Neural crest cell (in vitro differentiated cells): ENCODE results near the gene LSM4. TPM values are rescaled to one million over a fixed set of nuclear protein-coding genes. Genes with fewer than 3 reads are reported as not detected.
A peak's percentile ranks its signal among the peaks of the same experiment; 100 is the strongest.

Experiments used
- DNase-seq: peaks from one replicate; pipeline ENCODE4 v3.0.0; 2021; ENCODE audit warnings: low read depth, mixed read lengths, low spot score
- H3K27ac Mint-ChIP-seq: one replicate; pipeline ENCODE4 v1.8.0; 2021; ENCODE audit warnings: mild to moderate bottlenecking, mixed read lengths; ENCODE audit not compliant: unreplicated experiment
- H3K27me3 Mint-ChIP-seq: 2 replicates; pipeline ENCODE4 v1.8.0; 2021; ENCODE audit warnings: low read depth, mild to moderate bottlenecking, mixed read lengths
- H3K36me3 Mint-ChIP-seq: 2 replicates; pipeline ENCODE4 v1.8.0; 2021; ENCODE audit warnings: low read depth, mild to moderate bottlenecking, mixed read lengths
- H3K4me1 Mint-ChIP-seq: 2 replicates; pipeline ENCODE4 v1.8.0; 2021; ENCODE audit warnings: mixed read lengths
- H3K4me3 Mint-ChIP-seq: one replicate; pipeline ENCODE4 v1.8.0; 2021; ENCODE audit warnings: mild to moderate bottlenecking, mixed read lengths
- H3K9me3 Mint-ChIP-seq: 2 replicates; pipeline ENCODE4 v1.8.0; 2021; ENCODE audit warnings: mixed read lengths
- CTCF ChIP-seq: fragments of 200-600 bp; sonication (generic); conservative IDR thresholded peaks from 2 replicates; pipeline ENCODE4 v1.5.0; 2021; ENCODE audit warnings: antibody characterized with exemption, mild to moderate bottlenecking
- total RNA-seq: library from RNA; stranded (reverse); gene quantifications from 2 replicates; pipeline ENCODE4 v1.2.1, GENCODE V29; 2021

LSM4 gene
- total RNA-seq, 1 donor from 2014 or later, result 283 TPM

GRCh38 chr19:18282788-18283141, 40.1 kb downstream of the LSM4 start:
- Mint-ChIP-seq H3K4me3 (peak overlapping the region; percentile 90), H3K36me3 (peaks cover 8% of the 10 kb centered on the region)

GRCh38 chr19:18282021-18282787, 40.7 kb downstream of the LSM4 start:
- Mint-ChIP-seq H3K27me3 (peaks cover 7% of the 10 kb centered on the region), H3K4me3 (peak overlapping the region; percentile 90), H3K27ac (peak overlapping the region; percentile 99), H3K4me1 (peaks cover 40% of the 10 kb centered on the region), H3K9me3 (no peaks in the 10 kb centered on the region), H3K36me3 (peaks cover 8% of the 10 kb centered on the region)
- peak; percentile 24 for TF ChIP-seq CTCF
- DNase-seq, result no peak

More at GRCh38 chr19:18282788-18283141, 40.1 kb downstream of the LSM4 start:
- Mint-ChIP-seq H3K9me3 (no peaks in the 10 kb centered on the region), H3K27me3 (peaks cover 7% of the 10 kb centered on the region), H3K4me1 (peaks cover 40% of the 10 kb centered on the region), H3K27ac (peak overlapping the region; percentile 99)
- TF ChIP-seq CTCF, result no peak
- no peak for DNase-seq

GRCh38 chr19:18281082-18282020, 41.5 kb downstream of the LSM4 start, which contains the start of gene JUND:
Gene JUND, minus strand, starts transcription at chr19:18281622. Its CDS starts 138 bp downstream, at chr19:18281484.
- Mint-ChIP-seq H3K9me3 (no peaks in the 10 kb centered on the region), H3K27me3 (peaks cover 7% of the 10 kb centered on the region), H3K4me1 (peaks cover 33% of the 10 kb centered on the region), H3K36me3 (peaks cover 8% of the 10 kb centered on the region), H3K4me3 (peak within 1 kb of the TSS; percentile 94), H3K27ac (peak within 1 kb of the TSS; percentile 99)
- peak; percentile 91 for DNase-seq
- no peak for TF ChIP-seq CTCF

DNA sequence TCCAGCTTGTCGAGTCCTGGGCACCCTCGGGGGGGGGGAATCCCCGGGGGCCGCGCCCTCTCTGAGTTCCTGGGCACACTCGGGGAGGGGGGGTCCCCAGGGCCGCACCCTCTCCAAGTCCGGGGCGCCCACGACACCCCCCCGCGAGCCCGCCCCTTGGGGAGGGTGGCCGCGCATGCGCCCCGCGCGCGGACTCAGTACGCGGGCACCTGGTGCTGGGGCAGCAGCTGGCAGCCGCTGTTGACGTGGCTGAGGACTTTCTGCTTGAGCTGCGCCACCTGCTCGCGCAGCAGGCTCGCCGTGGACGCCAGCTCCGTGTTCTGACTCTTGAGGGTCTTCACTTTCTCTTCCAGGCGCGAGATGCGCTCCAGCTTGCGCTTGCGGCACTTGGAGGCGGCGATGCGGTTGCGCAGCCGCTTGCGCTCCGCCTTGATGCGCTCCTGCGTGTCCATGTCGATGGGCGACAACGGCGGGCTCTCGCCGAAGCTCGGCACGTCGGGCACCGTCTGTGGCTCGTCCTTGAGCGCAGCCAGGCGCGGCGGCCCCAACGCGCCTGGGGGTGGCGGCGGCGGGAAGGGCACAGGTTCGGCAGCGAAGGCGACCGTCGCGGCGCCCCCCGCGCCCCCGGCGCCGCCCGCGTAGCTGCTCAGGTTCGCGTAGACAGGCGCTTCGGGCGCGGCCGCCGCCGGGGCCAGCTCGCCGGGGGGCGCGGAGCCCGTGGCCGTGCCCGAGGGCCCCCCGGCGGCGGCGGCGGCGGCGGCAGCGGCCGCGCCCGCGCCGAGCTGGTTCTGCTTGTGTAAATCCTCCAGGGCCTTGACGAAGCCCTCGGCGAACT, 42.4 kb downstream of the LSM4 start:
- DNase-seq, result peak; percentile 47
- peak overlapping the region; percentile 94 for H3K4me3 Mint-ChIP-seq
- TF ChIP-seq CTCF, result no peak
- peaks cover 7% of the 10 kb centered on the region for H3K27me3 Mint-ChIP-seq
- H3K4me1 Mint-ChIP-seq, result peaks cover 32% of the 10 kb centered on the region
- H3K9me3 Mint-ChIP-seq, result no peaks in the 10 kb centered on the region
- H3K27ac Mint-ChIP-seq, result peak overlapping the region; percentile 99
- H3K36me3 Mint-ChIP-seq, result peaks cover 8% of the 10 kb centered on the region
